ENCODE measurements around the gene NOD2. TPM values are rescaled to one million over a fixed set of nuclear protein-coding genes. Genes with fewer than 3 reads are reported as not detected.

NOD2 gene
- total and polyA plus RNA-seq, 7 experiments from 2014 or later = 0.06 to 40.5 (median 0.65) TPM

GRCh38 chr16:50719401-50720337 lies 26.3 kb downstream of the NOD2 start:
- H3K4me1 ChIP-seq (ENCODE audit: control insufficient read depth in 2 of 2, insufficient read depth in 2 of 2, low read length in 2 of 2) = peaks cover 16 to 22% of the 10 kb centered on the region in 2 donors
- CTCF ChIA-PET = interaction anchor here (0.7 to 4.0 kb wide), 14 partner anchors 11 to 563 kb away, joined by 3 to 33 read pairs (median 4); partner anchors contain the start of gene CYLD
- Mint-ChIP-seq H3K9me3 (peaks cover 5 to 16% (median 9%) of the 10 kb centered on the region in 11 donors), H3K27me3 (no peaks in the 10 kb centered on the region), H3K36me3 (peaks cover 4 to 35% (median 9%) of the 10 kb centered on the region in 5 donors), H3K4me1 (peaks cover 34 to 54% (median 42%) of the 10 kb centered on the region in 7 donors), H3K4me3 (peak overlapping the region in 4 of 10 donors; percentile 18 to 71 (median 41)), H3K27ac (peak overlapping the region in 6 of 9 donors; percentile 41 to 71 (median 54))
- H3K27me3 ChIP-seq (ENCODE audit: control insufficient read depth in 2 of 2, insufficient read depth in 2 of 2, low read length in 2 of 2) = no peaks in the 10 kb centered on the region
- H3K27ac ChIP-seq (ENCODE audit: low read depth, low read length) = no peak overlapping the region
- intact Hi-C loops (cut with micrococcal nuclease) = loop anchor here in 1 of 2 donors (1.0 kb wide), 3 partner anchors 22 to 87 kb away; no protein-coding TSS in a partner anchor
- no peak overlapping the region for H3K4me3 ChIP-seq (ENCODE audit: low read length)
- ATAC-seq (peak; percentile 38), DNase-seq (peak in 3 of 9 donors; percentile 31 to 40 (median 35))
- no peaks in the 10 kb centered on the region for H3K36me3 ChIP-seq (ENCODE audit: control insufficient read depth in 2 of 3, insufficient read depth in 3 of 3, low read length in 3 of 3)
- H3K9me3 ChIP-seq (ENCODE audit: control insufficient read depth in 2 of 3, low read length in 3 of 3) = peaks cover 0 to 12% (median 0%) of the 10 kb centered on the region in 3 experiments
- POLR2A ChIA-PET = interaction anchor here (0.7 to 4.0 kb wide), 10 partner anchors 11 to 87 kb away, joined by 3 to 25 read pairs (median 4); partner anchors contain the start of genes CYLD and SNX20

GRCh38 chr16:50721549-50722404 lies 28.4 kb downstream of the NOD2 start:
- Histone ChIP-seq H3K36me3 (ENCODE audit: control insufficient read depth in 2 of 3, insufficient read depth in 3 of 3, low read length in 3 of 3) (no peaks in the 10 kb centered on the region), H3K27ac (ENCODE audit: low read depth, low read length) (no peak overlapping the region), H3K9me3 (ENCODE audit: control insufficient read depth in 2 of 3, low read length in 3 of 3) (peaks cover 0 to 16% (median 0%) of the 10 kb centered on the region in 3 experiments), H3K27me3 (ENCODE audit: control insufficient read depth in 2 of 2, insufficient read depth in 2 of 2, low read length in 2 of 2) (no peaks in the 10 kb centered on the region), H3K4me1 (ENCODE audit: control insufficient read depth in 2 of 2, insufficient read depth in 2 of 2, low read length in 2 of 2) (peaks cover 16 to 22% of the 10 kb centered on the region in 2 donors), H3K4me3 (ENCODE audit: low read length) (no peak overlapping the region)
- ChIA-PET CTCF (interaction anchor here (0.7 to 4.0 kb wide), 8 partner anchors 9 to 85 kb away, joined by 3 to 33 read pairs (median 4); no protein-coding TSS in a partner anchor), POLR2A (interaction anchor here (0.7 to 4.0 kb wide), 11 partner anchors 9 to 41 kb away, joined by 3 to 25 read pairs (median 5); partner anchors contain the start of genes CYLD and SNX20)
- no peak for DNase-seq
- Mint-ChIP-seq H3K4me1 (peaks cover 29 to 54% (median 38%) of the 10 kb centered on the region in 7 donors), H3K27me3 (no peaks in the 10 kb centered on the region), H3K36me3 (peaks cover 4 to 50% (median 9%) of the 10 kb centered on the region in 5 donors), H3K27ac (peak overlapping the region in 8 of 9 donors; percentile 16 to 76 (median 64)), H3K4me3 (peak overlapping the region in 5 of 10 donors; percentile 3 to 47 (median 8)), H3K9me3 (peaks cover 5 to 21% (median 9%) of the 10 kb centered on the region in 11 donors)
- peak; percentile 80 for ATAC-seq
- intact Hi-C loops (cut with micrococcal nuclease) = loop anchor here in 1 of 2 donors (1.0 kb wide), 1 partner anchor 10 kb away; no protein-coding TSS in a partner anchor

GRCh38 chr16:50722405-50722737 lies 29.0 kb downstream of the NOD2 start:
- H3K4me3 Mint-ChIP-seq = peak overlapping the region in 3 of 10 donors; percentile 3 to 47 (median 8)
- POLR2A ChIA-PET = interaction anchor here (0.7 to 4.0 kb wide), 7 partner anchors 8 to 42 kb away, joined by 3 to 25 read pairs (median 8); partner anchors contain the start of genes CYLD and SNX20
- H3K27ac ChIP-seq (ENCODE audit: low read depth, low read length) = no peak overlapping the region
- peaks cover 26 to 49% (median 32%) of the 10 kb centered on the region in 7 donors for H3K4me1 Mint-ChIP-seq
- H3K9me3 Mint-ChIP-seq = peaks cover 5 to 21% (median 9%) of the 10 kb centered on the region in 11 donors
- no peaks in the 10 kb centered on the region for H3K36me3 ChIP-seq (ENCODE audit: control insufficient read depth in 2 of 3, insufficient read depth in 3 of 3, low read length in 3 of 3)
- no peaks in the 10 kb centered on the region for H3K27me3 Mint-ChIP-seq
- H3K27me3 ChIP-seq (ENCODE audit: control insufficient read depth in 2 of 2, insufficient read depth in 2 of 2, low read length in 2 of 2) = no peaks in the 10 kb centered on the region
- DNase-seq (no peak), ATAC-seq (peak; percentile 7)
- H3K4me3 ChIP-seq (ENCODE audit: low read length) = no peak overlapping the region
- H3K9me3 ChIP-seq (ENCODE audit: control insufficient read depth in 2 of 3, low read length in 3 of 3) = peaks cover 0 to 16% (median 0%) of the 10 kb centered on the region in 3 experiments
- H3K27ac Mint-ChIP-seq = peak overlapping the region in 5 of 9 donors; percentile 16 to 76 (median 69)
- H3K36me3 Mint-ChIP-seq = peaks cover 4 to 49% (median 9%) of the 10 kb centered on the region in 5 donors
- H3K4me1 ChIP-seq (ENCODE audit: control insufficient read depth in 2 of 2, insufficient read depth in 2 of 2, low read length in 2 of 2) = peaks cover 16 to 22% of the 10 kb centered on the region in 2 donors
- CTCF ChIA-PET = interaction anchor here (0.7 to 4.0 kb wide), 5 partner anchors 9 to 85 kb away, joined by 3 to 33 read pairs (median 4); partner anchors contain the start of gene SNX20
- intact Hi-C loops (cut with micrococcal nuclease) = loop anchor here in 1 of 2 donors (1.0 kb wide), 1 partner anchor 9 kb away; no protein-coding TSS in a partner anchor

GRCh38 chr16:50722960-50723359 lies 29.6 kb downstream of the NOD2 start:
- Histone ChIP-seq H3K36me3 (ENCODE audit: control insufficient read depth in 2 of 3, insufficient read depth in 3 of 3, low read length in 3 of 3) (no peaks in the 10 kb centered on the region), H3K9me3 (ENCODE audit: control insufficient read depth in 2 of 3, low read length in 3 of 3) (peaks cover 0 to 16% (median 0%) of the 10 kb centered on the region in 3 experiments), H3K27ac (ENCODE audit: low read depth, low read length) (no peak overlapping the region), H3K4me3 (ENCODE audit: low read length) (no peak overlapping the region), H3K4me1 (ENCODE audit: control insufficient read depth in 2 of 2, insufficient read depth in 2 of 2, low read length in 2 of 2) (peaks cover 16 to 22% of the 10 kb centered on the region in 2 donors), H3K27me3 (ENCODE audit: control insufficient read depth in 2 of 2, insufficient read depth in 2 of 2, low read length in 2 of 2) (no peaks in the 10 kb centered on the region)
- Mint-ChIP-seq H3K4me1 (peaks cover 25 to 43% (median 30%) of the 10 kb centered on the region in 7 donors), H3K4me3 (peak overlapping the region in 1 of 10 donors; percentile 47), H3K9me3 (peaks cover 5 to 21% (median 9%) of the 10 kb centered on the region in 11 donors), H3K36me3 (peaks cover 4 to 54% (median 9%) of the 10 kb centered on the region in 5 donors), H3K27ac (peak overlapping the region in 3 of 9 donors; percentile 59 to 74 (median 62)), H3K27me3 (no peaks in the 10 kb centered on the region)
- intact Hi-C loops (cut with micrococcal nuclease) = loop anchor here in 1 of 2 donors (1.0 kb wide), 1 partner anchor 8 kb away; no protein-coding TSS in a partner anchor
- POLR2A ChIA-PET = interaction anchor here (3.0 to 4.0 kb wide), 3 partner anchors 8 to 42 kb away, joined by 10 to 25 read pairs (median 18); partner anchors contain the start of genes CYLD and SNX20
- CTCF ChIA-PET = interaction anchor here (0.6 to 4.0 kb wide), 4 partner anchors 22 to 83 kb away, joined by 3 to 33 read pairs (median 4); partner anchors contain the start of gene SNX20
- ATAC-seq (no peak), DNase-seq (no peak)

GRCh38 chr16:50724306-50724705 lies 30.9 kb downstream of the NOD2 start:
- POLR2A ChIA-PET = interaction anchor here (1.3 to 1.6 kb wide), 2 partner anchors 11 to 43 kb away, joined by 3 read pairs; partner anchors contain the start of gene SNX20
- ATAC-seq = peak; percentile 60

More at GRCh38 chr16:50724306-50724705, 30.9 kb downstream of the NOD2 start:
- Histone ChIP-seq H3K9me3 (ENCODE audit: control insufficient read depth in 2 of 3, low read length in 3 of 3) (peaks cover 0 to 16% (median 0%) of the 10 kb centered on the region in 3 experiments), H3K4me1 (ENCODE audit: control insufficient read depth in 2 of 2, insufficient read depth in 2 of 2, low read length in 2 of 2) (peaks cover 16 to 22% of the 10 kb centered on the region in 2 donors), H3K4me3 (ENCODE audit: low read length) (no peak overlapping the region), H3K36me3 (ENCODE audit: control insufficient read depth in 2 of 3, insufficient read depth in 3 of 3, low read length in 3 of 3) (no peaks in the 10 kb centered on the region), H3K27me3 (ENCODE audit: control insufficient read depth in 2 of 2, insufficient read depth in 2 of 2, low read length in 2 of 2) (no peaks in the 10 kb centered on the region), H3K27ac (ENCODE audit: low read depth, low read length) (no peak overlapping the region)
- Mint-ChIP-seq H3K27ac (peak overlapping the region in 5 of 9 donors; percentile 15 to 48 (median 46)), H3K36me3 (peaks cover 4 to 64% (median 10%) of the 10 kb centered on the region in 5 donors), H3K4me1 (peaks cover 17 to 39% (median 25%) of the 10 kb centered on the region in 7 donors), H3K27me3 (no peaks in the 10 kb centered on the region), H3K4me3 (no peak overlapping the region), H3K9me3 (peaks cover 5 to 21% (median 9%) of the 10 kb centered on the region in 11 donors)
- CTCF ChIA-PET = interaction anchor here (0.8 to 2.2 kb wide), 2 partner anchors 17 to 43 kb away, joined by 3 to 4 read pairs; partner anchors contain the start of genes CYLD and SNX20
- intact Hi-C loops (cut with micrococcal nuclease) = no loop called here
- DNase-seq = peak in 1 of 9 donors; percentile 12
